Small intestine (tissue), 7 donors: ENCODE results near the gene FRMD1. TPM values are rescaled to one million over a fixed set of nuclear protein-coding genes. Genes with fewer than 3 reads are reported as not detected.
A peak's percentile ranks its signal among the peaks of the same experiment; 100 is the strongest.

ENCODE experiments used
- DNase-seq, 2 donors: peaks; one replicate each; pipeline versions ENCODE4 v3.0.0 to v3.0.0-alpha.2; 2013
- FAIRE-seq: peaks from 2 replicates; lab custom pipeline; 2012; peaks lifted over from hg19 to GRCh38; lab: Jason Lieb, UNC
- H3K27ac ChIP-seq, 3 donors: one replicate each; pipeline ENCODE4 v1.5.1; 2013; ENCODE audit warnings: low read length in 2 of 3, mild to moderate bottlenecking in 2 of 3, control low read depth in 1 of 3, inconsistent platforms in 1 of 3, low read depth in 1 of 3, moderate library complexity in 1 of 3
- H3K27me3 ChIP-seq, 3 donors: one replicate each; pipeline ENCODE4 v1.6.1; 2013; ENCODE audit warnings: low read length in 3 of 3, inconsistent platforms in 1 of 3; ENCODE audit not compliant: control insufficient read depth in 3 of 3, insufficient read depth in 3 of 3
- H3K36me3 ChIP-seq, 3 donors: one replicate each; pipeline ENCODE4 v1.6.1; 2013; ENCODE audit warnings: low read length in 3 of 3, inconsistent platforms in 1 of 3, low read depth in 1 of 3, mild to moderate bottlenecking in 1 of 3, moderate library complexity in 1 of 3; ENCODE audit not compliant: control insufficient read depth in 3 of 3, insufficient read depth in 2 of 3
- H3K4me1 ChIP-seq, 3 donors: one replicate each; pipeline ENCODE4 v1.6.1; 2013; ENCODE audit warnings: low read length in 2 of 3, inconsistent platforms in 1 of 3, low read depth in 1 of 3, mild to moderate bottlenecking in 1 of 3, moderate library complexity in 1 of 3; ENCODE audit not compliant: control insufficient read depth in 3 of 3, insufficient read depth in 2 of 3
- H3K4me3 ChIP-seq, 3 donors: one replicate each; pipeline ENCODE4 v1.5.1; 2013; ENCODE audit warnings: low read length in 3 of 3, control low read depth in 1 of 3, inconsistent platforms in 1 of 3, low read depth in 1 of 3, mild to moderate bottlenecking in 1 of 3, moderate library complexity in 1 of 3
- H3K9me3 ChIP-seq, 2 donors: one replicate each; pipeline ENCODE4 v1.6.1; 2013; ENCODE audit warnings: low read depth in 1 of 2, low read length in 1 of 2; ENCODE audit not compliant: control insufficient read depth in 2 of 2, insufficient read depth in 1 of 2
- WGBS, 3 donors: extraction: QIAGEN DNeasy Blood & Tissue Kit; methylation state at CpG; one replicate each; pipeline ENCODE4 v1.1.7; 2013; 5-methylcytosine and 5-hydroxymethylcytosine counted together
- polyA plus RNA-seq, 4 donors: library from polyadenylated mRNA; stranded (reverse) in 3 of 4; unstranded in 1 of 4; fragments of 200-250 nt in 3 of 4; fragments of 120-200 nt in 1 of 4; gene quantifications; one replicate each; pipeline versions ENCODE4 v1.2.1 to v1.2.3, GENCODE V29; 2013
- donor health status: healthy with polysubstance abuse.
- donor health status: control.
- donor health status: control.
- donor health status: Bipolar disorder and iron deficiency.
- donor health status: healthy.

FRMD1 gene
- polyA plus RNA-seq, 4 donors = 0.15 to 11.5 (median 1.3) TPM

- FAIRE-seq (no peak), DNase-seq (no peak)
- no peak overlapping the region for H3K4me3 ChIP-seq
- peaks cover 0 to 16% of the 10 kb centered on the region in 2 donors for H3K9me3 ChIP-seq
- H3K27ac ChIP-seq = no peak overlapping the region
- H3K36me3 ChIP-seq = no peaks in the 10 kb centered on the region
- H3K4me1 ChIP-seq = peaks cover 0 to 11% (median 0%) of the 10 kb centered on the region in 3 donors
- peaks cover 0 to 14% (median 0%) of the 10 kb centered on the region in 3 donors for H3K27me3 ChIP-seq
- 87 to 91% (median 87%) methylated on average over 14 of the region's 14 CpGs for WGBS, 3 donors
These were observed 16.8 kb upstream of the FRMD1 start for GRCh38 chr6:168095716-168096250.

GRCh38 chr6:168095171-168095691 lies 16.2 kb upstream of the FRMD1 start:
- DNase-seq (no peak), FAIRE-seq (no peak)
- no peak overlapping the region for H3K4me3 ChIP-seq
- H3K9me3 ChIP-seq = peaks cover 0 to 16% of the 10 kb centered on the region in 2 donors
- no peak overlapping the region for H3K27ac ChIP-seq
- no peaks in the 10 kb centered on the region for H3K36me3 ChIP-seq
- H3K27me3 ChIP-seq = peaks cover 0 to 8% (median 0%) of the 10 kb centered on the region in 3 donors
- H3K4me1 ChIP-seq = peaks cover 0 to 14% (median 0%) of the 10 kb centered on the region in 3 donors
- WGBS, 3 donors = 89 to 95% (median 90%) methylated on average over 16 to 17 of the region's 17 CpGs

GRCh38 chr6:168093634-168094033 lies 14.6 kb upstream of the FRMD1 start:
- H3K4me3 ChIP-seq = no peak overlapping the region
- peaks cover 0 to 16% of the 10 kb centered on the region in 2 donors for H3K9me3 ChIP-seq
- H3K4me1 ChIP-seq = peaks cover 0 to 25% (median 0%) of the 10 kb centered on the region in 3 donors
- 87 to 91% (median 88%) methylated on average over 11 of the region's 11 CpGs for whole genome bisulfite sequencing, 3 donors
- DNase-seq (no peak), FAIRE-seq (no peak)
- H3K36me3 ChIP-seq = no peaks in the 10 kb centered on the region
- H3K27ac ChIP-seq = no peak overlapping the region
- H3K27me3 ChIP-seq = no peaks in the 10 kb centered on the region

- no peaks in the 10 kb centered on the region for H3K27me3 ChIP-seq
- no peak overlapping the region for H3K27ac ChIP-seq
- H3K4me3 ChIP-seq = no peak overlapping the region
- FAIRE-seq = no peak
- H3K36me3 ChIP-seq = no peaks in the 10 kb centered on the region
- peak; percentile 35 to 49 for DNase-seq
- peaks cover 0 to 16% of the 10 kb centered on the region in 2 donors for H3K9me3 ChIP-seq
- WGBS, 3 donors = 52 to 71% (median 59%) methylated on average over 12 of the region's 12 CpGs
- peaks cover 0 to 30% (median 0%) of the 10 kb centered on the region in 3 donors for H3K4me1 ChIP-seq
These were observed 14.1 kb upstream of the FRMD1 start for GRCh38 chr6:168093071-168093505.

GRCh38 chr6:168092541-168092940 lies 13.5 kb upstream of the FRMD1 start:
- FAIRE-seq (no peak), DNase-seq (no peak)
- Histone ChIP-seq H3K9me3 (peaks cover 0 to 16% of the 10 kb centered on the region in 2 donors), H3K4me3 (no peak overlapping the region), H3K27ac (no peak overlapping the region), H3K4me1 (peaks cover 0 to 35% (median 0%) of the 10 kb centered on the region in 3 donors), H3K36me3 (no peaks in the 10 kb centered on the region), H3K27me3 (no peaks in the 10 kb centered on the region)
- 84 to 86% (median 85%) methylated on average over 8 of the region's 8 CpGs for WGBS, 3 donors

- Histone ChIP-seq H3K36me3 (no peaks in the 10 kb centered on the region), H3K27me3 (no peaks in the 10 kb centered on the region), H3K4me3 (no peak overlapping the region), H3K27ac (no peak overlapping the region), H3K4me1 (peaks cover 0 to 45% (median 0%) of the 10 kb centered on the region in 3 donors), H3K9me3 (peaks cover 0 to 16% of the 10 kb centered on the region in 2 donors)
- FAIRE-seq (no peak), DNase-seq (no peak)
- 88 to 90% (median 89%) methylated on average over 27 to 28 of the region's 28 CpGs for WGBS, 3 donors
These were observed 12.6 kb upstream of the FRMD1 start for GRCh38 chr6:168091381-168092264.

- no peak overlapping the region for H3K4me3 ChIP-seq
- H3K27me3 ChIP-seq = no peaks in the 10 kb centered on the region
- no peaks in the 10 kb centered on the region for H3K36me3 ChIP-seq
- FAIRE-seq (no peak), DNase-seq (no peak)
- peaks cover 0 to 45% (median 0%) of the 10 kb centered on the region in 3 donors for H3K4me1 ChIP-seq
- 75 to 83% (median 81%) methylated on average over 17 of the region's 17 CpGs for WGBS, 3 donors
- no peak overlapping the region for H3K27ac ChIP-seq
- H3K9me3 ChIP-seq = peaks cover 0 to 16% of the 10 kb centered on the region in 2 donors
These were observed 11.7 kb upstream of the FRMD1 start for GRCh38 chr6:168090706-168091105.

- H3K4me1 ChIP-seq = peaks cover 0 to 45% (median 0%) of the 10 kb centered on the region in 3 donors
- peaks cover 0 to 16% of the 10 kb centered on the region in 2 donors for H3K9me3 ChIP-seq
- H3K27me3 ChIP-seq = no peaks in the 10 kb centered on the region
- H3K4me3 ChIP-seq = no peak overlapping the region
- DNase-seq = no peak
- no peak overlapping the region for H3K27ac ChIP-seq
- 75 to 91% (median 77%) methylated on average over 16 of the region's 16 CpGs for WGBS, 3 donors
- FAIRE-seq = no peak
- no peaks in the 10 kb centered on the region for H3K36me3 ChIP-seq
These were observed 11.2 kb upstream of the FRMD1 start for GRCh38 chr6:168090064-168090690.
